GM12874 (cell line): ENCODE data around the gene FBXO7.

Experiments used
- TF ChIP-seq, protein P1 (sequence below): IDR thresholded peaks from 2 replicates; pipeline ENCODE4 v1.5.1; 2011; ENCODE audit warnings: low read depth, mild to moderate bottlenecking, control low read depth, low read length, moderate library complexity; ENCODE audit not compliant: insufficient read depth

FBXO7 gene

GRCh38 chr22:32522237-32522636 lies 47.6 kb downstream of the FBXO7 start:
- TF ChIP-seq, protein P1, sequence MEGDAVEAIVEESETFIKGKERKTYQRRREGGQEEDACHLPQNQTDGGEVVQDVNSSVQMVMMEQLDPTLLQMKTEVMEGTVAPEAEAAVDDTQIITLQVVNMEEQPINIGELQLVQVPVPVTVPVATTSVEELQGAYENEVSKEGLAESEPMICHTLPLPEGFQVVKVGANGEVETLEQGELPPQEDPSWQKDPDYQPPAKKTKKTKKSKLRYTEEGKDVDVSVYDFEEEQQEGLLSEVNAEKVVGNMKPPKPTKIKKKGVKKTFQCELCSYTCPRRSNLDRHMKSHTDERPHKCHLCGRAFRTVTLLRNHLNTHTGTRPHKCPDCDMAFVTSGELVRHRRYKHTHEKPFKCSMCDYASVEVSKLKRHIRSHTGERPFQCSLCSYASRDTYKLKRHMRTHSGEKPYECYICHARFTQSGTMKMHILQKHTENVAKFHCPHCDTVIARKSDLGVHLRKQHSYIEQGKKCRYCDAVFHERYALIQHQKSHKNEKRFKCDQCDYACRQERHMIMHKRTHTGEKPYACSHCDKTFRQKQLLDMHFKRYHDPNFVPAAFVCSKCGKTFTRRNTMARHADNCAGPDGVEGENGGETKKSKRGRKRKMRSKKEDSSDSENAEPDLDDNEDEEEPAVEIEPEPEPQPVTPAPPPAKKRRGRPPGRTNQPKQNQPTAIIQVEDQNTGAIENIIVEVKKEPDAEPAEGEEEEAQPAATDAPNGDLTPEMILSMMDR, result no peak

DNA sequence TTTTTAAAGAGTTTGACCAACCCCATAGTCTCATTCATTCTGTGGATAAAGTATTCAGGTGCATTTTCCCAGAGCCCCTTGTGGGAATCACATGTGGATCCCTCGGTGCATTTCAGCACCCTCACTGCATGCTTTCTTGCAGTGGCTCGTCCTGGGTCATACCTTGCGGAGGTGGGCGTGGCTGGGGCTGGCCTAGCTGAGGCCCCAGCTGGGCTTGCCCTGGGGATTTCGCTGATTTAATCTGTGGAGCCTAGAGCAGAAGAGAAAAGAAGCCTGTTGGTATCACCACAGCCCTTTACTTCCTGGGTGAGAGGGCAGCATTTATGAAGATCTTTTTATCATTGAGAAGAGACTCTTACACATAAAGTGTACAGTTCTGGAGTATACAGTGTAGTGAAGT lies 53.1 kb downstream of the FBXO7 start:
- TF ChIP-seq, protein P1, result no peak

DNA sequence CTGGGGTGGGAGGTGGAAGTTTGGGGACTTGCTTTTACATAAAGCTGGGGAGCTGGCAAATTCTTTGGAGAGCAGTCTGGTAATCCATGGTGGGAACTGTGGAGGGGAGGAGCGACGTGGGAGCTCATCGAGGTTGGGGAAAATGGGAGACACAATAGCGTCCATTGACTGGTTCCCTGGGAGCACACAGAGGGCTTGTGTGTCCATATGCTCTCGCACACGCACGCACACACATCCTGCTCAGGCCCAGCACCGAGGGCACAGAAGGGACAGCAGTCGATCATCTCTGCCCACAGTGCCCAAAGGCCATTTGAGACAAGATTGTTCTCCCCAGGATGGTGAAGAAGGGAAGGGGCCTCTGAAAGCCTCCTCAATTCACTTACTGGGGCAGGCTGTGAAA lies 53.7 kb downstream of the FBXO7 start:
- TF ChIP-seq, protein P1, result no peak

DNA sequence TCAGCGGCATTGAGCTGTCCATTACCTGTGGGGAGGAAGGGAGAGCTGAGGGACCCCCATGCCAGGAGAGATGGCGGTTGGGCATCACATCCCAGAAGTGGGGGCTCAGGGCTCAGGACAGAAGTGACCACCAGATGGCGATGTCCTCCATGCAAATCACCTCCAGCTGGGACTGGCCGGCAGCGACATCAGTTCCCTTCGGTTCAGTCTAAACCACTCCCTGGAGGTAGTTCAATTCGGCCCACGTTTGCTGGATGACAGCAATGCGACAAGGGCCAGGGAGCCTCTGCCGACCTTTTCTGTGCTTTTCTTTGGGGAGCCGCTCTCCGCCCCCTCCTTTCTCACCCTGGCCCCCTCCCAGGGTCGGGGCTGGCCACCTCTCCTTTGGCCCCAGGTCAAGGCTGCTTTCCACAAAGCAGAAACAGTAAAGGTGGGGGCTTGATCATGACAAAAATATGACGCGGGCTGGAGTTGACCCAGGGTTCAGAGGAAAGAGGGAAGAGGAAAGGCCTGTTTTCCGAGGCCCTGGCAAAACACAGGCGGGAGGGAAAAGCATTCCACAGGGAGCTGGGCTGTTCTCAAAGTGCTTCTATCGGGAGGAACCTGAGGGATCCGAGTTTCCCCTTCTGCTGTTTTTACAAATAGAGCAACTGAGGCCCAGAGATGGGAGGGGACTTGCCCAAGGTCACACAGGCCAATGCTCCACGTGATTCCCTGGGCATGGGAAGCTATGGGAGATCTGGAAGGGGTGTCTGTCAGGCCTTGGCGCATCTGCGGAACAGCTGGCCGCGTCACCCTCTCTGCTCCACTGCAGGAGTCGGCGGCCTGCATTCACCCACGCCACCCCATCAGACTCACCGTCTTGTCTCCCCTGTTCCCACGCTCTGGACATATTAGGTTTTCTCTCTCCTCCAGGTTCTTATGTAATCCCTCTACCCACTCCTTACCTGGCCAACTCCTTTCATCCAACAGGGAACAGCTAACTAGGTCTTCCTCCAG lies 54.7 kb downstream of the FBXO7 start:
- TF ChIP-seq, protein P1, result peak; percentile 76

GRCh38 chr22:32531228-32531627 lies 56.6 kb downstream of the FBXO7 start:
- TF ChIP-seq, protein P1, result no peak

- TF ChIP-seq, protein P1, result no peak
Measured at GRCh38 chr22:32531931-32532819, 57.6 kb downstream of the FBXO7 start.

- TF ChIP-seq, protein P1, result no peak
Measured at GRCh38 chr22:32532820-32533128, 58.2 kb downstream of the FBXO7 start.
